Nephron (organoid): ENCODE results near the gene ABCG1.
"Not testable (repeated sequence)": the region's sequence is repeated elsewhere in the genome, so short reads cannot be mapped to it uniquely, and the experiment has no call there.

ENCODE experiments used
- H3K27ac Mint-ChIP-seq, 3 experiments: 2 replicates each; pipeline ENCODE4 v1.8.0; 2020; ENCODE audit warnings: mixed read lengths in 3 of 3, mild to moderate bottlenecking in 2 of 3, moderate library complexity in 1 of 3
- H3K27me3 Mint-ChIP-seq: 2 replicates; pipeline ENCODE4 v1.8.0; 2021; ENCODE audit warnings: low read depth, mild to moderate bottlenecking, moderate library complexity, mixed read lengths
- H3K36me3 Mint-ChIP-seq: 2 replicates; pipeline ENCODE4 v1.8.0; 2020; ENCODE audit warnings: low read depth, mixed read lengths
- H3K4me1 Mint-ChIP-seq: 2 replicates; pipeline ENCODE4 v1.8.0; 2020; ENCODE audit warnings: mixed read lengths
- H3K4me3 Mint-ChIP-seq, 3 experiments: 2 replicates each; pipeline ENCODE4 v1.8.0; 2020; ENCODE audit warnings: mild to moderate bottlenecking in 3 of 3, mixed read lengths in 3 of 3, moderate library complexity in 2 of 3
- H3K9me3 Mint-ChIP-seq: 2 replicates; pipeline ENCODE4 v1.8.0; 2020; ENCODE audit warnings: mixed read lengths
- TF ChIP-seq, protein P1 (sequence below), 3 experiments: fragments of 200-600 bp; sonication (generic); IDR thresholded peaks; one replicate each; pipeline ENCODE4 v1.5.0; 2021; ENCODE audit warnings: antibody characterized with exemption in 3 of 3; ENCODE audit not compliant: unreplicated experiment in 3 of 3

Gene ABCG1

GRCh38 chr21:42291003-42291750, 72.2 kb downstream of the ABCG1 start:
- peaks cover 10% of the 10 kb centered on the region for H3K36me3 Mint-ChIP-seq
- H3K9me3 Mint-ChIP-seq = no peaks in the 10 kb centered on the region
- H3K4me1 Mint-ChIP-seq = peaks cover 10% of the 10 kb centered on the region
- no peak overlapping the region for H3K4me3 Mint-ChIP-seq
- H3K27me3 Mint-ChIP-seq = peaks cover 18% of the 10 kb centered on the region
- TF ChIP-seq, protein P1, sequence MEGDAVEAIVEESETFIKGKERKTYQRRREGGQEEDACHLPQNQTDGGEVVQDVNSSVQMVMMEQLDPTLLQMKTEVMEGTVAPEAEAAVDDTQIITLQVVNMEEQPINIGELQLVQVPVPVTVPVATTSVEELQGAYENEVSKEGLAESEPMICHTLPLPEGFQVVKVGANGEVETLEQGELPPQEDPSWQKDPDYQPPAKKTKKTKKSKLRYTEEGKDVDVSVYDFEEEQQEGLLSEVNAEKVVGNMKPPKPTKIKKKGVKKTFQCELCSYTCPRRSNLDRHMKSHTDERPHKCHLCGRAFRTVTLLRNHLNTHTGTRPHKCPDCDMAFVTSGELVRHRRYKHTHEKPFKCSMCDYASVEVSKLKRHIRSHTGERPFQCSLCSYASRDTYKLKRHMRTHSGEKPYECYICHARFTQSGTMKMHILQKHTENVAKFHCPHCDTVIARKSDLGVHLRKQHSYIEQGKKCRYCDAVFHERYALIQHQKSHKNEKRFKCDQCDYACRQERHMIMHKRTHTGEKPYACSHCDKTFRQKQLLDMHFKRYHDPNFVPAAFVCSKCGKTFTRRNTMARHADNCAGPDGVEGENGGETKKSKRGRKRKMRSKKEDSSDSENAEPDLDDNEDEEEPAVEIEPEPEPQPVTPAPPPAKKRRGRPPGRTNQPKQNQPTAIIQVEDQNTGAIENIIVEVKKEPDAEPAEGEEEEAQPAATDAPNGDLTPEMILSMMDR (IDR thresholded peaks at IDR 0.05; ENCODE audit: unreplicated experiment in 3 of 3) = no peak
- no peak overlapping the region for H3K27ac Mint-ChIP-seq

- H3K9me3 Mint-ChIP-seq = no peaks in the 10 kb centered on the region
- H3K36me3 Mint-ChIP-seq = peaks cover 5% of the 10 kb centered on the region
- no peak overlapping the region for H3K27ac Mint-ChIP-seq
- H3K27me3 Mint-ChIP-seq = peaks cover 14% of the 10 kb centered on the region
- TF ChIP-seq, protein P1 (IDR thresholded peaks at IDR 0.05; ENCODE audit: unreplicated experiment in 3 of 3) = no peak
- H3K4me1 Mint-ChIP-seq = peaks cover 10% of the 10 kb centered on the region
- H3K4me3 Mint-ChIP-seq = no peak overlapping the region
Observed at GRCh38 chr21:42291751-42292562, 73.0 kb downstream of the ABCG1 start.

DNA sequence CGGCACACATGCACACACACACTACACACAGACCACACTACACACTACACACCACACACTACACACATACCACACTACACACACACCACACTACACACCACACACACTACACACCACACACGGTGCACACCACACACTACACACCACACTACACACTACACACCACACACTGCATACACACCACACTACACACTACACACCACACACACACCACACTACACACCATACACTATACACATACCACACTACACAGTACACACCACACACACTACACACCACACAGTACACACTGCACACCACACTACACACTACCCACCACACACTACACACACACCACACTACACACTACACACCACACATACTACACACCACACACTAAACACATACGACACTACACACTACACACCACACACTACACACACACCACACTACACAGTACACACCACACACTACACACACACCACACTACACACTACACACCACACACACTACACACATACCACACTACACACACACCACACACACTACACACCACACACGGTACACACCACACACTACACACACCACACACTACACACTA, 73.7 kb downstream of the ABCG1 start:
- not testable (repeated sequence) for H3K36me3 Mint-ChIP-seq, H3K4me3 Mint-ChIP-seq

GRCh38 chr21:42293649-42294272, 74.8 kb downstream of the ABCG1 start:
- peaks cover 10% of the 10 kb centered on the region for H3K4me1 Mint-ChIP-seq
- TF ChIP-seq, protein P1 (IDR thresholded peaks at IDR 0.05; ENCODE audit: unreplicated experiment in 3 of 3) = no peak
- no peaks in the 10 kb centered on the region for H3K9me3 Mint-ChIP-seq
- H3K4me3 Mint-ChIP-seq = no peak overlapping the region
- no peak overlapping the region for H3K27ac Mint-ChIP-seq
- peaks cover 4% of the 10 kb centered on the region for H3K36me3 Mint-ChIP-seq
- peaks cover 11% of the 10 kb centered on the region for H3K27me3 Mint-ChIP-seq

More for the DNA sequence above, 73.7 kb downstream of the ABCG1 start:
- H3K27ac Mint-ChIP-seq, H3K9me3 Mint-ChIP-seq: not testable (repeated sequence)
- peaks cover 10% of the 10 kb centered on the region for H3K4me1 Mint-ChIP-seq
- peaks cover 14% of the 10 kb centered on the region for H3K27me3 Mint-ChIP-seq

- H3K36me3 Mint-ChIP-seq = no peaks in the 10 kb centered on the region
- TF ChIP-seq, protein P1 (IDR thresholded peaks at IDR 0.05; ENCODE audit: unreplicated experiment in 3 of 3) = no peak
- no peaks in the 10 kb centered on the region for H3K9me3 Mint-ChIP-seq
- no peak overlapping the region for H3K4me3 Mint-ChIP-seq
- H3K27ac Mint-ChIP-seq = no peak overlapping the region
- H3K27me3 Mint-ChIP-seq = peaks cover 11% of the 10 kb centered on the region
- peaks cover 10% of the 10 kb centered on the region for H3K4me1 Mint-ChIP-seq
Observed at GRCh38 chr21:42294273-42294880, 75.4 kb downstream of the ABCG1 start.
